Calu3 (cell line): ENCODE results near the gene USH2A. TPM values are rescaled to one million over a fixed set of nuclear protein-coding genes. Genes with fewer than 3 reads are reported as not detected.

Source experiments
- BruUV-seq: library from RNA; stranded (reverse); fragments of 400-500 nt; replicated peaks from 2 replicates; lab custom pipeline; 2021; lab: Mats Ljungman, UMichigan
- CTCF ChIA-PET: fragments of 300-600 bp; sonication (Branson Sonifier 250); formaldehyde crosslinking; loops from one replicate; lab custom pipeline; 2022; ENCODE audit warnings: antibody characterized with exemption; lab: Charles Lee
- DNase-seq: peaks from one replicate; pipeline ENCODE4 v3.0.0; 2022
- H3K27ac Mint-ChIP-seq: one replicate; pipeline ENCODE4 v1.8.0; 2022; ENCODE audit warnings: mixed read lengths; ENCODE audit not compliant: unreplicated experiment
- H3K27me3 Mint-ChIP-seq: one replicate; pipeline ENCODE4 v1.8.0; 2022; ENCODE audit warnings: mixed read lengths; ENCODE audit not compliant: unreplicated experiment
- H3K36me3 Mint-ChIP-seq: one replicate; pipeline ENCODE4 v1.8.0; 2022; ENCODE audit warnings: mild to moderate bottlenecking, moderate library complexity, mixed read lengths; ENCODE audit not compliant: insufficient read depth, unreplicated experiment
- H3K4me1 Mint-ChIP-seq: one replicate; pipeline ENCODE4 v1.8.0; 2022; ENCODE audit warnings: mild to moderate bottlenecking, low read depth, mixed read lengths; ENCODE audit not compliant: unreplicated experiment
- H3K4me3 Mint-ChIP-seq: one replicate; pipeline ENCODE4 v1.8.0; 2022; ENCODE audit warnings: mild to moderate bottlenecking, low read depth, moderate library complexity, mixed read lengths; ENCODE audit not compliant: unreplicated experiment
- H3K9me3 Mint-ChIP-seq: one replicate; pipeline ENCODE4 v1.8.0; 2022; ENCODE audit warnings: low read depth, mixed read lengths; ENCODE audit not compliant: unreplicated experiment
- intact Hi-C: fragments of 100-400 bp; cut with micrococcal nuclease; formaldehyde crosslinking; loops from one replicate; pipeline ENCODE4 v1.10.0; 2022; ENCODE audit not compliant: unreplicated experiment
- total RNA-seq: library from RNA; stranded (reverse); gene quantifications from 2 replicates; pipeline ENCODE4 v1.2.3, GENCODE V29; 2022
- TF ChIP-seq, protein P1 (sequence below): fragments of 200-600 bp; IDR thresholded peaks from one replicate; pipeline ENCODE4 v1.8.0; 2022; ENCODE audit warnings: antibody characterized with exemption; ENCODE audit not compliant: unreplicated experiment

Gene USH2A
- total RNA-seq, 1 experiment from 2014 or later: not detected

DNA sequence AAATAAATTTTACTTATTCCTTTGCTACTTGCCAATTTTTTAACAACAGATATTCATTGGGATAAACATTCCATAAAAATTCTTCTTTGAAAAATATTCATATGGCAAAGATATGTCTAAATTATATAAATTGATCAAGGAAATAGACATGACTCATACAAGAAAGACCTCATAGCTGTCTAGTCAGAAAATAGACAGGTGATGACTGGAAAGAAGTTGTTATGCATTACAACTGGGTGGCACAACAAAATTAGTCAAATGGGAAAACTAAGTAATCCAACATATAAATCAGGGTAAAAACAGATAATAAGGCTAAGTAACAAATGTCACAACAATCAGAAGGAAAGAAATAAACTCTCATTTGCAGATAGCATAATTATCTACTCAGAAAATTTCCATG is 92.0 kb downstream of the USH2A start:
- H3K27ac Mint-ChIP-seq: no peak overlapping the region
- H3K36me3 Mint-ChIP-seq: no peaks in the 10 kb centered on the region
- H3K4me1 Mint-ChIP-seq: no peaks in the 10 kb centered on the region
- no peaks in the 10 kb centered on the region for H3K27me3 Mint-ChIP-seq
- DNase-seq: no peak
- no TSS peak for BruUV-seq
- H3K9me3 Mint-ChIP-seq: peaks cover 3% of the 10 kb centered on the region
- H3K4me3 Mint-ChIP-seq: no peak overlapping the region
- intact Hi-C loops: no loop called here
- CTCF ChIA-PET: no interaction called here
- TF ChIP-seq, protein P1, sequence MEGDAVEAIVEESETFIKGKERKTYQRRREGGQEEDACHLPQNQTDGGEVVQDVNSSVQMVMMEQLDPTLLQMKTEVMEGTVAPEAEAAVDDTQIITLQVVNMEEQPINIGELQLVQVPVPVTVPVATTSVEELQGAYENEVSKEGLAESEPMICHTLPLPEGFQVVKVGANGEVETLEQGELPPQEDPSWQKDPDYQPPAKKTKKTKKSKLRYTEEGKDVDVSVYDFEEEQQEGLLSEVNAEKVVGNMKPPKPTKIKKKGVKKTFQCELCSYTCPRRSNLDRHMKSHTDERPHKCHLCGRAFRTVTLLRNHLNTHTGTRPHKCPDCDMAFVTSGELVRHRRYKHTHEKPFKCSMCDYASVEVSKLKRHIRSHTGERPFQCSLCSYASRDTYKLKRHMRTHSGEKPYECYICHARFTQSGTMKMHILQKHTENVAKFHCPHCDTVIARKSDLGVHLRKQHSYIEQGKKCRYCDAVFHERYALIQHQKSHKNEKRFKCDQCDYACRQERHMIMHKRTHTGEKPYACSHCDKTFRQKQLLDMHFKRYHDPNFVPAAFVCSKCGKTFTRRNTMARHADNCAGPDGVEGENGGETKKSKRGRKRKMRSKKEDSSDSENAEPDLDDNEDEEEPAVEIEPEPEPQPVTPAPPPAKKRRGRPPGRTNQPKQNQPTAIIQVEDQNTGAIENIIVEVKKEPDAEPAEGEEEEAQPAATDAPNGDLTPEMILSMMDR: no peak

DNA sequence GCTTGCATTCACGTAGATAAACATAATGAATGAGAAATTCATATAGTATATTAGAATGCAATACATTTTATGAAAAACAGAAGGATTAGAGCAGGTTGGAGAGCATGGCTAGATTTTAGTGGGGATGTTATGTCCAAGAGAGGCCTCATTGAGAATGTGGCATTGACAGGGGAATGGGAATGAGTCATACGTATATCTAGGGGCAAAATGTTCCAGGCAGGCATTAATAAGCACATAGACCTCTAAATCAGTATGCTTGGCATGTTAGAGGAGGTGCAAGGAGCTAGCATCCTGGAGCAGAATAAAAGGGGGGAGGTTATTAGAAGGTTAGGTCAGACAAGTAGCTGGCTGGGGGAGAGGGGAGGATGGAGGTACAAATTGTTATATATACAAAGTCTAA is 93.0 kb downstream of the USH2A start:
- Mint-ChIP-seq H3K9me3 (peaks cover 3% of the 10 kb centered on the region), H3K27me3 (no peaks in the 10 kb centered on the region), H3K36me3 (no peaks in the 10 kb centered on the region), H3K4me1 (no peaks in the 10 kb centered on the region), H3K4me3 (no peak overlapping the region), H3K27ac (no peak overlapping the region)
- CTCF ChIA-PET: no interaction called here
- TF ChIP-seq, protein P1: no peak
- no peak for DNase-seq
- intact Hi-C loops: no loop called here
- BruUV-seq: no TSS peak

DNA sequence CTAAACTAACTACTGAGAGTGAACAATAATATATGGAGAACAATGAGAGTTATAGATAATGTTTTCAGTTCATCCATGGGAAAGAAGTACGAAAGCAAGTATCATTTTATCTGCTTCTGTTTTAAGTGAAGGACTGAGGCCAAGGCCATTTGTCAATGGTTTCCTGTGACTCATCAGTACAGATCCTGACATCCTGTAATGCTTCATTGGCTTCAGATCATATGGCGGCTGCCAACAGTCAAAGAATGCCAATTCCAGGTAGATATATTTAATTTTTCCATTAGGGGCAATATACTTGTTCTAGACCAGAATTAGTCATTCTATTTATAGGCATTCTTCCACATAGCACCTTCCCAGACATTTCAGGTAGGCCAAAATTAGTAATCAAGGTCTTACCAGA is 97.3 kb downstream of the USH2A start:
- intact Hi-C loops: no loop called here
- no peaks in the 10 kb centered on the region for H3K27me3 Mint-ChIP-seq
- H3K4me1 Mint-ChIP-seq: no peaks in the 10 kb centered on the region
- no peak overlapping the region for H3K27ac Mint-ChIP-seq
- BruUV-seq: no TSS peak
- H3K9me3 Mint-ChIP-seq: no peaks in the 10 kb centered on the region
- no peak overlapping the region for H3K4me3 Mint-ChIP-seq
- H3K36me3 Mint-ChIP-seq: no peaks in the 10 kb centered on the region
- no peak for DNase-seq
- CTCF ChIA-PET: no interaction called here
- TF ChIP-seq, protein P1: no peak

DNA sequence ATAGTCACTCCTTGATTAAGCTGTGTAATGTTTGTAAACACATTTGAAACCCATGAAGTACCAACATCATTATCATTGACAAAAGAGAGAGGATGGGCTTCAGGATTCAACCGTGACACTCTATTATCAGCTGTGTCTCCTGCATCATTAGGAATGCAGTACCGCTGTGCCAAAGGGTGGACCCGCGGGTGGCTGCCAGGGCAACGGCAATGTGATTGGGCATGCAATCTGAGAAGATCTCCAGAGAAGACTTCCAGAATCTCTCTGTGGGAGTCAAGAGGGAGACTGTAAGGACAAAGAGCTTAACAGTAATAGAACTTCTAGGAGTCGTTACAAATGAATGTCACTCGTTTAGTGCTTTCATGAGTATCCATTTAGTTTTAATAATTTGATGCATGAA is 97.9 kb downstream of the USH2A start:
- H3K4me3 Mint-ChIP-seq: no peak overlapping the region
- no TSS peak for BruUV-seq
- no peak overlapping the region for H3K27ac Mint-ChIP-seq
- TF ChIP-seq, protein P1: no peak
- DNase-seq: no peak
- no peaks in the 10 kb centered on the region for H3K4me1 Mint-ChIP-seq
- H3K27me3 Mint-ChIP-seq: no peaks in the 10 kb centered on the region
- intact Hi-C loops: no loop called here
- CTCF ChIA-PET: no interaction called here
- no peaks in the 10 kb centered on the region for H3K36me3 Mint-ChIP-seq
- H3K9me3 Mint-ChIP-seq: no peaks in the 10 kb centered on the region
